GM08714 (cell line): ENCODE results near the gene MTFR2.

ENCODE experiments used
- H3K4me3 ChIP-seq: fragments of 200-500 bp; sonication (Bioruptor generic); 2 replicates; pipeline ENCODE4 v1.5.1; 2014; ENCODE audit warnings: mild to moderate bottlenecking, low read length, inconsistent platforms
- ZNF274 ChIP-seq: IDR thresholded peaks from 2 replicates; pipeline ENCODE4 v1.6.1; 2012; ENCODE audit warnings: mild to moderate bottlenecking, low read depth, low read length

The MTFR2 gene

GRCh38 chr6:136181861-136182260 lies 68.2 kb downstream of the MTFR2 start:
- no peak for TF ChIP-seq ZNF274
- H3K4me3 ChIP-seq, result no peak overlapping the region

DNA sequence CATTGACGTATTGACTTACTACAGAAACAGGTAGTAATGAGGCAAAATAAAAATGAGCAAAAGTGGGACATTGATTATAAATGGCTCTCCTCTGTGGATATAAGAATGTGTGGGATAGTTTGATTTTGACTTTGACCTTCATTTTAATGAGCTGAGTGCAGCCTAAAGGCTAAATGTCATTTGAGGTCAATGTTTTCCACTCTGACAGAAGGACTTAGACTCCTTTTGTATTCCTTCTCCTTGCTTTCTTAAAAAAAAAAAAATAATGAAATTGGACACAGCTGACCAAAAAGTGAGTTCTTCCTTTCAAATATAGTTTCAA lies 68.6 kb downstream of the MTFR2 start:
- no peak for TF ChIP-seq ZNF274
- no peak overlapping the region for H3K4me3 ChIP-seq
